ENCODE data around the gene ADAMTS14. TPM values are rescaled to one million over a fixed set of nuclear protein-coding genes. Genes with fewer than 3 reads are reported as not detected.
A peak's percentile ranks its signal among the peaks of the same experiment; 100 is the strongest.

The ADAMTS14 gene
- total RNA-seq, 1 donor from 2014 or later, result 0.10 TPM

GRCh38 chr10:70742537-70743429 is 70.5 kb downstream of the ADAMTS14 start:
- intact Hi-C loops (cut with micrococcal nuclease), result no loop called here

GRCh38 chr10:70743430-70743788 is 71.1 kb downstream of the ADAMTS14 start:
- DNase-seq (no peak), ATAC-seq (peak; percentile 5)
- intact Hi-C loops (cut with micrococcal nuclease), result no loop called here

More at GRCh38 chr10:70742537-70743429, 70.5 kb downstream of the ADAMTS14 start:
- DNase-seq (peak; percentile 68), ATAC-seq (peak; percentile 82)

GRCh38 chr10:70743879-70744278 is 71.6 kb downstream of the ADAMTS14 start:
- no peak for DNase-seq
- no peak for ATAC-seq
- intact Hi-C loops (cut with micrococcal nuclease), result no loop called here

GRCh38 chr10:70744617-70745143 is 72.4 kb downstream of the ADAMTS14 start:
- ATAC-seq, result no peak
- intact Hi-C loops (cut with micrococcal nuclease), result no loop called here
- no peak for DNase-seq

- intact Hi-C loops (cut with micrococcal nuclease), result no loop called here
- ATAC-seq (no peak), DNase-seq (no peak)
These were observed 73.2 kb downstream of the ADAMTS14 start for GRCh38 chr10:70745555-70745954.

GRCh38 chr10:70747192-70747965 is 75.1 kb downstream of the ADAMTS14 start:
- DNase-seq (no peak), ATAC-seq (peak; percentile 16)

GRCh38 chr10:70748305-70748704 is 76.0 kb downstream of the ADAMTS14 start:
- ATAC-seq (no peak), DNase-seq (no peak)
- intact Hi-C loops (cut with micrococcal nuclease), result no loop called here

More at GRCh38 chr10:70747192-70747965, 75.1 kb downstream of the ADAMTS14 start:
- intact Hi-C loops (cut with micrococcal nuclease), result no loop called here

GRCh38 chr10:70748801-70749573 is 76.7 kb downstream of the ADAMTS14 start:
- ATAC-seq (no peak), DNase-seq (no peak)
- intact Hi-C loops (cut with micrococcal nuclease), result no loop called here

- DNase-seq (no peak), ATAC-seq (no peak)
- intact Hi-C loops (cut with micrococcal nuclease), result loop anchor here (10.0 kb wide), 1 partner anchor 285 kb away; no protein-coding TSS in a partner anchor
These were observed 77.5 kb downstream of the ADAMTS14 start for GRCh38 chr10:70749756-70750155.

GRCh38 chr10:70750156-70750703 is 77.9 kb downstream of the ADAMTS14 start:
- DNase-seq (no peak), ATAC-seq (no peak)
- intact Hi-C loops (cut with micrococcal nuclease), result loop anchor here (10.0 kb wide), 1 partner anchor 285 kb away; no protein-coding TSS in a partner anchor

GRCh38 chr10:70751356-70751755 is 79.0 kb downstream of the ADAMTS14 start:
- DNase-seq, result no peak
- ATAC-seq, result no peak
- intact Hi-C loops (cut with micrococcal nuclease), result loop anchor here (10.0 kb wide), 1 partner anchor 287 kb away; no protein-coding TSS in a partner anchor

GRCh38 chr10:70751991-70752390 is 79.7 kb downstream of the ADAMTS14 start:
- intact Hi-C loops (cut with micrococcal nuclease), result loop anchor here (10.0 kb wide), 1 partner anchor 287 kb away; no protein-coding TSS in a partner anchor
- DNase-seq, result no peak
- no peak for ATAC-seq

GRCh38 chr10:70752571-70752970 is 80.3 kb downstream of the ADAMTS14 start:
- no peak for ATAC-seq
- intact Hi-C loops (cut with micrococcal nuclease), result loop anchor here (10.0 kb wide), 1 partner anchor 288 kb away; no protein-coding TSS in a partner anchor
- DNase-seq, result no peak

GRCh38 chr10:70753026-70753663 is 80.8 kb downstream of the ADAMTS14 start:
- intact Hi-C loops (cut with micrococcal nuclease), result loop anchor here (10.0 kb wide), 1 partner anchor 288 kb away; no protein-coding TSS in a partner anchor
- DNase-seq, result no peak

GRCh38 chr10:70753841-70754621 is 81.7 kb downstream of the ADAMTS14 start:
- ATAC-seq (peak; percentile 82), DNase-seq (no peak)
- intact Hi-C loops (cut with micrococcal nuclease), result loop anchor here (10.0 kb wide), 1 partner anchor 289 kb away; no protein-coding TSS in a partner anchor

More at GRCh38 chr10:70753026-70753663, 80.8 kb downstream of the ADAMTS14 start:
- no peak for ATAC-seq

- DNase-seq (no peak), ATAC-seq (no peak)
- intact Hi-C loops (cut with micrococcal nuclease), result loop anchor here (5.0 to 10.0 kb wide), 2 partner anchors 205 to 292 kb away; no protein-coding TSS in a partner anchor
These were observed 84.5 kb downstream of the ADAMTS14 start for GRCh38 chr10:70756700-70757360.

Data from left ventricle myocardium superior (tissue), 1 donor.